CD14-positive monocyte (primary cell): ENCODE measurements around the gene COMMD8. TPM values are rescaled to one million over a fixed set of nuclear protein-coding genes. Genes with fewer than 3 reads are reported as not detected.

Source experiments
- DNase-seq, 3 donors: peaks; one replicate each; pipeline ENCODE4 v3.0.0-alpha.2; 2011 to 2022
- H2AFZ ChIP-seq: 2 replicates; pipeline ENCODE4 v1.6.0; 2012; ENCODE audit warnings: mild to moderate bottlenecking, low read depth, low read length, inconsistent platforms; ENCODE audit not compliant: insufficient read depth, poor library complexity, severe bottlenecking
- H3K27ac ChIP-seq, 2 donors: 1 replicate in 1 of 2; 2 replicates in 1 of 2; pipeline ENCODE4 v1.5.1; 2012 to 2013; ENCODE audit warnings: low read length in 2 of 2, control low read depth in 1 of 2, inconsistent platforms in 1 of 2, low read depth in 1 of 2, mild to moderate bottlenecking in 1 of 2
- H3K27me3 ChIP-seq, 2 donors: one replicate each; pipeline versions ENCODE4 v1.6.0 to v1.6.1; 2011 to 2013; ENCODE audit warnings: low read length in 2 of 2; ENCODE audit not compliant: control insufficient read depth in 2 of 2, insufficient read depth in 2 of 2
- H3K36me3 ChIP-seq, 2 donors: replicated peaks in 1 of 2; 1 replicate in 1 of 2; 2 replicates in 1 of 2; pipeline versions ENCODE4 v1.5.1 to v1.6.1; 2012 to 2013; ENCODE audit warnings: low read length in 2 of 2, control low read depth in 1 of 2, inconsistent platforms in 1 of 2, mild to moderate bottlenecking in 1 of 2; ENCODE audit not compliant: insufficient read depth in 2 of 2, control insufficient read depth in 1 of 2
- H3K4me1 ChIP-seq, 2 donors: 1 replicate in 1 of 2; 2 replicates in 1 of 2; pipeline versions ENCODE4 v1.5.1 to v1.6.1; 2012 to 2013; ENCODE audit warnings: low read length in 2 of 2, control low read depth in 1 of 2, inconsistent platforms in 1 of 2, mild to moderate bottlenecking in 1 of 2, moderate library complexity in 1 of 2; ENCODE audit not compliant: insufficient read depth in 2 of 2, control insufficient read depth in 1 of 2
- H3K4me2 ChIP-seq: replicated peaks from 2 replicates; pipeline ENCODE3; 2012; ENCODE audit warnings: low read length, moderate library complexity, mild to moderate bottlenecking; ENCODE audit not compliant: poor library complexity, severe bottlenecking; ENCODE audit errors: extremely low read depth
- H3K4me3 ChIP-seq, 3 experiments: fragments of 200-600 bp in 1 of 3; sonication (generic) in 1 of 3; replicated peaks in 1 of 3; 1 replicate in 2 of 3; 2 replicates in 1 of 3; pipeline ENCODE4 v1.5.1; 2011 to 2013; ENCODE audit warnings: low read length in 3 of 3, mild to moderate bottlenecking in 3 of 3, control low read depth in 2 of 3, low read depth in 2 of 3, inconsistent platforms in 1 of 3, moderate library complexity in 1 of 3
- H3K79me2 ChIP-seq: 2 replicates; pipeline ENCODE4 v1.6.0; 2012; ENCODE audit warnings: mild to moderate bottlenecking, control low read depth, inconsistent platforms, low read length, moderate library complexity; ENCODE audit not compliant: insufficient read depth
- H3K9ac ChIP-seq: 2 replicates; pipeline ENCODE4 v1.6.0; 2017; ENCODE audit warnings: low read length, mild to moderate bottlenecking; ENCODE audit not compliant: insufficient read depth, poor library complexity, severe bottlenecking
- H3K9me3 ChIP-seq, 2 donors: replicated peaks in 1 of 2; 1 replicate in 1 of 2; 2 replicates in 1 of 2; pipeline versions ENCODE4 v1.5.1 to v1.6.1; 2012 to 2013; ENCODE audit warnings: low read length in 2 of 2, control low read depth in 1 of 2; ENCODE audit not compliant: control insufficient read depth in 1 of 2, insufficient read depth in 1 of 2
- H4K20me1 ChIP-seq: 2 replicates; pipeline ENCODE4 v1.6.0; 2012; ENCODE audit warnings: mild to moderate bottlenecking, low read length, control low read depth, moderate library complexity; ENCODE audit not compliant: insufficient read depth
- H3K27ac Mint-ChIP-seq, 7 donors: one replicate each; pipeline ENCODE4 v1.8.0; 2020; ENCODE audit warnings: mild to moderate bottlenecking in 7 of 7, mixed read lengths in 7 of 7, moderate library complexity in 6 of 7, inconsistent platforms in 2 of 7
- H3K27me3 Mint-ChIP-seq, 3 donors: one replicate each; pipeline ENCODE4 v1.8.0; 2021 to 2022; ENCODE audit warnings: low read depth in 3 of 3, mild to moderate bottlenecking in 3 of 3, mixed read lengths in 3 of 3, moderate library complexity in 3 of 3, inconsistent platforms in 1 of 3
- H3K36me3 Mint-ChIP-seq, 2 donors: one replicate each; pipeline ENCODE4 v1.8.0; 2020; ENCODE audit warnings: mixed read lengths in 2 of 2, inconsistent platforms in 1 of 2, mild to moderate bottlenecking in 1 of 2
- H3K4me1 Mint-ChIP-seq: one replicate; pipeline ENCODE4 v1.8.0; 2020; ENCODE audit warnings: mild to moderate bottlenecking, mixed read lengths
- H3K4me3 Mint-ChIP-seq, 2 donors: one replicate each; pipeline ENCODE4 v1.8.0; 2020; ENCODE audit warnings: mild to moderate bottlenecking in 2 of 2, mixed read lengths in 2 of 2, moderate library complexity in 1 of 2
- H3K9me3 Mint-ChIP-seq, 7 donors: one replicate each; pipeline ENCODE4 v1.8.0; 2020 to 2022; ENCODE audit warnings: mixed read lengths in 7 of 7, mild to moderate bottlenecking in 6 of 7, moderate library complexity in 6 of 7, inconsistent platforms in 2 of 7
- CTCF ChIP-seq: fragments of 200-600 bp; IDR thresholded peaks from one replicate; pipeline ENCODE4 v1.8.0; 2022; ENCODE audit warnings: antibody characterized with exemption, mild to moderate bottlenecking
- WGBS: methylation state at CpG from one replicate; pipeline ENCODE4 v1.1.5; 2013; ENCODE audit warnings: missing lambda C conversion rate; ENCODE audit not compliant: insufficient coverage; 5-methylcytosine and 5-hydroxymethylcytosine counted together
- intact Hi-C, 2 donors: fragments of 100-400 bp; cut with micrococcal nuclease; formaldehyde crosslinking; loops; one replicate each; pipeline versions ENCODE4 v1.15.0 to v1.15.1; 2023
- polyA plus RNA-seq, 3 donors: library from polyadenylated mRNA; depleted of rRNA in 1 of 3; unstranded in 2 of 3; stranded (reverse) in 1 of 3; fragments of 300-500 nt in 2 of 3; fragments of >200 nt in 1 of 3; fragmentation: Illumina TruSeq in 2 of 3; gene quantifications; 1 replicate in 2 of 3; 2 replicates in 1 of 3; pipeline ENCODE4 v1.2.3, GENCODE V29; 2012 to 2021

COMMD8 gene
- polyA plus RNA-seq, 3 donors: 11.5 to 90.8 (median 71.8) TPM

- H3K27ac Mint-ChIP-seq: peak overlapping the region in 2 of 7 donors; percentile 4 to 33
- no peak overlapping the region for H3K4me3 ChIP-seq
- H4K20me1 ChIP-seq: no peaks in the 10 kb centered on the region
- no peak overlapping the region for H3K4me3 Mint-ChIP-seq
- H3K4me1 Mint-ChIP-seq: peaks cover 32% of the 10 kb centered on the region
- no peaks in the 10 kb centered on the region for H3K79me2 ChIP-seq
- H3K9me3 ChIP-seq: no peaks in the 10 kb centered on the region
- no peak overlapping the region for H3K27ac ChIP-seq
- peaks cover 0 to 2% (median 0%) of the 10 kb centered on the region in 7 donors for H3K9me3 Mint-ChIP-seq
- no peak overlapping the region for H3K4me2 ChIP-seq
- DNase-seq: no peak
- H3K27me3 Mint-ChIP-seq: no peaks in the 10 kb centered on the region
- H2AFZ ChIP-seq: no peak overlapping the region
- no peaks in the 10 kb centered on the region for H3K36me3 Mint-ChIP-seq
- TF ChIP-seq CTCF: no peak
- WGBS: no CpG with 5 or more reads among the region's 2 CpGs
- H3K9ac ChIP-seq: no peak overlapping the region
- peaks cover 12 to 30% of the 10 kb centered on the region in 2 donors for H3K4me1 ChIP-seq
- H3K27me3 ChIP-seq: no peaks in the 10 kb centered on the region
- no peaks in the 10 kb centered on the region for H3K36me3 ChIP-seq
- intact Hi-C loops: no loop called here
Observed at GRCh38 chr4:47471591-47471990, 8.1 kb upstream of the COMMD8 start.

GRCh38 chr4:47471064-47471463 is 7.6 kb upstream of the COMMD8 start:
- no peak for DNase-seq
- no peak overlapping the region for H3K27ac Mint-ChIP-seq
- WGBS: no CpG with 5 or more reads among the region's 4 CpGs
- no peaks in the 10 kb centered on the region for H4K20me1 ChIP-seq
- no peaks in the 10 kb centered on the region for H3K36me3 ChIP-seq
- peaks cover 12 to 30% of the 10 kb centered on the region in 2 donors for H3K4me1 ChIP-seq
- H2AFZ ChIP-seq: no peak overlapping the region
- H3K4me3 ChIP-seq: no peak overlapping the region
- H3K27me3 Mint-ChIP-seq: no peaks in the 10 kb centered on the region
- peaks cover 32% of the 10 kb centered on the region for H3K4me1 Mint-ChIP-seq
- no peak overlapping the region for H3K27ac ChIP-seq
- no peaks in the 10 kb centered on the region for H3K27me3 ChIP-seq
- intact Hi-C loops: no loop called here
- no peaks in the 10 kb centered on the region for H3K9me3 ChIP-seq
- H3K4me3 Mint-ChIP-seq: no peak overlapping the region
- H3K79me2 ChIP-seq: no peaks in the 10 kb centered on the region
- H3K9ac ChIP-seq: no peak overlapping the region
- H3K9me3 Mint-ChIP-seq: peaks cover 0 to 2% (median 0%) of the 10 kb centered on the region in 7 donors
- TF ChIP-seq CTCF: no peak
- H3K4me2 ChIP-seq: no peak overlapping the region
- no peaks in the 10 kb centered on the region for H3K36me3 Mint-ChIP-seq
